Neural progenitor cell (in vitro differentiated cells): ENCODE measurements around the gene HSPA12A. TPM values are rescaled to one million over a fixed set of nuclear protein-coding genes. Genes with fewer than 3 reads are reported as not detected.

ENCODE experiments used
- DNase-seq: peaks from one replicate; pipeline ENCODE4 v3.0.0-alpha.2; 2016; ENCODE audit warnings: low spot score
- H2AFZ ChIP-seq: fragments of 200-600 bp; sonication (generic); replicated peaks from 2 replicates; pipeline ENCODE4 v1.6.1; 2016; ENCODE audit warnings: antibody characterized with exemption
- H3F3A ChIP-seq: fragments of 200-600 bp; sonication (generic); 2 replicates; pipeline ENCODE4 v1.6.1; 2016; ENCODE audit warnings: antibody characterized with exemption, low read depth
- H3K27ac ChIP-seq: fragments of 200-600 bp; sonication (generic); 2 replicates; pipeline ENCODE4 v1.5.1; 2016; ENCODE audit warnings: mild to moderate bottlenecking
- H3K27me3 ChIP-seq: fragments of 200-600 bp; sonication (generic); 2 replicates; pipeline ENCODE4 v1.6.1; 2016; ENCODE audit warnings: mild to moderate bottlenecking, moderate library complexity
- H3K36me3 ChIP-seq: fragments of 200-600 bp; sonication (generic); 2 replicates; pipeline ENCODE4 v1.5.1; 2016
- H3K4me1 ChIP-seq: fragments of 200-600 bp; sonication (generic); 2 replicates; pipeline ENCODE4 v1.6.1; 2016; ENCODE audit warnings: mixed run types
- H3K4me2 ChIP-seq: fragments of 200-600 bp; sonication (generic); 2 replicates; pipeline ENCODE4 v1.6.1; 2016
- H3K4me3 ChIP-seq: fragments of 200-600 bp; sonication (generic); 2 replicates; pipeline ENCODE4 v1.5.1; 2016
- H3K79me2 ChIP-seq: fragments of 200-600 bp; sonication (generic); 2 replicates; pipeline ENCODE4 v1.6.1; 2016; ENCODE audit warnings: low read depth
- H3K9ac ChIP-seq: fragments of 200-600 bp; sonication (generic); 2 replicates; pipeline ENCODE4 v1.6.1; 2016
- H3K9me3 ChIP-seq: fragments of 200-600 bp; sonication (generic); 2 replicates; pipeline ENCODE4 v1.5.1; 2016; ENCODE audit warnings: low read depth
- H4K20me1 ChIP-seq: fragments of 200-600 bp; sonication (generic); 2 replicates; pipeline ENCODE4 v1.6.1; 2016; ENCODE audit warnings: low read depth
- H3K27ac Mint-ChIP-seq: 3 replicates; pipeline ENCODE4 v1.8.0; 2021; ENCODE audit warnings: mixed read lengths
- H3K27me3 Mint-ChIP-seq: 2 replicates; pipeline ENCODE4 v1.8.0; 2022; ENCODE audit warnings: low read depth, mild to moderate bottlenecking, inconsistent platforms, moderate library complexity, mixed read lengths; ENCODE audit not compliant: insufficient read depth
- H3K36me3 Mint-ChIP-seq: 3 replicates; pipeline ENCODE4 v1.8.0; 2021; ENCODE audit warnings: mixed read lengths
- H3K4me1 Mint-ChIP-seq: 3 replicates; pipeline ENCODE4 v1.8.0; 2021; ENCODE audit warnings: mixed read lengths
- H3K4me3 Mint-ChIP-seq: 3 replicates; pipeline ENCODE4 v1.8.0; 2021; ENCODE audit warnings: mild to moderate bottlenecking, moderate library complexity, mixed read lengths
- H3K9me3 Mint-ChIP-seq: 3 replicates; pipeline ENCODE4 v1.8.0; 2020; ENCODE audit warnings: mixed read lengths
- EZH2 ChIP-seq: fragments of 200-600 bp; sonication (generic); IDR thresholded peaks from 2 replicates; pipeline ENCODE4 v1.6.1; 2017; ENCODE audit warnings: antibody characterized with exemption, mild to moderate bottlenecking, moderate library complexity
- EZH2phosphoT487 ChIP-seq: fragments of 200-600 bp; sonication (generic); IDR thresholded peaks from 2 replicates; pipeline ENCODE4 v1.6.1; 2017; ENCODE audit warnings: antibody characterized with exemption
- total RNA-seq: library from RNA; depleted of rRNA; stranded (reverse); fragments of >200 nt; gene quantifications from 2 replicates; pipeline ENCODE4 v1.2.3, GENCODE V29; 2015; ENCODE audit warnings: low replicate concordance
- TF ChIP-seq, protein P1 (sequence below): fragments of 200-600 bp; sonication (generic); IDR thresholded peaks from 2 replicates; pipeline ENCODE4 v1.5.1; 2017; ENCODE audit warnings: antibody characterized with exemption, mild to moderate bottlenecking

Gene HSPA12A
- total RNA-seq, 1 donor from 2014 or later: 5.6 TPM

DNA sequence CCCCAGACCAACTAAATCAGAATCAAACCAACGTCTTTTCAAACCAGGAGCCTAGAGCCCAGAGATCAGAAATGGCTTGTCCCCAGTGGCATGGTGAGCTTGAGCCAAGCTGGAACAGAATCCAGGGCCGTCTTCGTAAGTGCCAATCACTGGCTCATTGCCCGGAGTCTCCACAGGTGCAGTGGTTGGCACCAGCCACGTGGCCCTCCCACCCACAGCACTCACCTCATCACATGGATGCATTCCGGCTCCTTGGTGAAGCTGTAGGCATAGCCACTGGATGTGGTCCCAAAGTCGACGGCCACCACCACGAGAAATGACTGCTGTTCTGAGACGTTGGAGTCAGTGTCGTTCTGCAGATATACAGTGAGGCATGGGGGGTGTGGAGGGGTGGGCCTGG, 37.4 kb downstream of the HSPA12A start:
- H3K27ac ChIP-seq: no peak overlapping the region
- peaks cover 6% of the 10 kb centered on the region for H3K27me3 Mint-ChIP-seq
- no peaks in the 10 kb centered on the region for H3K27me3 ChIP-seq
- peaks cover under 1% of the 10 kb centered on the region for H3F3A ChIP-seq
- H4K20me1 ChIP-seq: no peaks in the 10 kb centered on the region
- H3K9me3 ChIP-seq: no peaks in the 10 kb centered on the region
- no peak for DNase-seq
- H3K4me1 Mint-ChIP-seq: peaks cover 18% of the 10 kb centered on the region
- H3K36me3 Mint-ChIP-seq: no peaks in the 10 kb centered on the region
- H3K9me3 Mint-ChIP-seq: no peaks in the 10 kb centered on the region
- H3K4me3 ChIP-seq: no peak overlapping the region
- no peak for TF ChIP-seq EZH2phosphoT487
- TF ChIP-seq EZH2: no peak
- TF ChIP-seq, protein P1, sequence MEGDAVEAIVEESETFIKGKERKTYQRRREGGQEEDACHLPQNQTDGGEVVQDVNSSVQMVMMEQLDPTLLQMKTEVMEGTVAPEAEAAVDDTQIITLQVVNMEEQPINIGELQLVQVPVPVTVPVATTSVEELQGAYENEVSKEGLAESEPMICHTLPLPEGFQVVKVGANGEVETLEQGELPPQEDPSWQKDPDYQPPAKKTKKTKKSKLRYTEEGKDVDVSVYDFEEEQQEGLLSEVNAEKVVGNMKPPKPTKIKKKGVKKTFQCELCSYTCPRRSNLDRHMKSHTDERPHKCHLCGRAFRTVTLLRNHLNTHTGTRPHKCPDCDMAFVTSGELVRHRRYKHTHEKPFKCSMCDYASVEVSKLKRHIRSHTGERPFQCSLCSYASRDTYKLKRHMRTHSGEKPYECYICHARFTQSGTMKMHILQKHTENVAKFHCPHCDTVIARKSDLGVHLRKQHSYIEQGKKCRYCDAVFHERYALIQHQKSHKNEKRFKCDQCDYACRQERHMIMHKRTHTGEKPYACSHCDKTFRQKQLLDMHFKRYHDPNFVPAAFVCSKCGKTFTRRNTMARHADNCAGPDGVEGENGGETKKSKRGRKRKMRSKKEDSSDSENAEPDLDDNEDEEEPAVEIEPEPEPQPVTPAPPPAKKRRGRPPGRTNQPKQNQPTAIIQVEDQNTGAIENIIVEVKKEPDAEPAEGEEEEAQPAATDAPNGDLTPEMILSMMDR: no peak
- no peak overlapping the region for H3K4me3 Mint-ChIP-seq
- H3K9ac ChIP-seq: no peak overlapping the region
- no peak overlapping the region for H3K27ac Mint-ChIP-seq
- no peak overlapping the region for H3K4me2 ChIP-seq
- no peak overlapping the region for H2AFZ ChIP-seq
- no peaks in the 10 kb centered on the region for H3K36me3 ChIP-seq
- no peaks in the 10 kb centered on the region for H3K79me2 ChIP-seq
- H3K4me1 ChIP-seq: peaks cover 16% of the 10 kb centered on the region

DNA sequence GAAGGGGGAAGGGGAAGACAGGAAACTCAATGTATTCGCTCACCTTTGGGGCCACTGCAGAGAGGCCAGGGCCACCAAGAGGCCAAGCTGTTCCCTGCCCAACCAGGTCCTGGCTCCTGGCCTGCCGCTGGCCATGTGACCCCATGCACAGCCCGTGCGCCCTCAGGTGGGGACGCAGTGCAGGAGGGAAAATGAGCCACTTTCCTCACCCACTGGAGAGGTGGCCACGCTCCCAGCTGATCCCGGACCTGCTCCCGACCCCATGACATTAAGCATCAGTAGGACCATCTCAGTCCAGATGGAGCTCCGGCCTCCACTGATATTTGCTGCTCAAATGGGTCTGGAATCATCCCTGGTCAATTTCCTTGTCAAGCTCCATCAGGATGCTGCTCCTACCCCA, 40.2 kb downstream of the HSPA12A start:
- peaks cover 23% of the 10 kb centered on the region for H3K4me1 Mint-ChIP-seq
- Histone ChIP-seq H3K4me1 (peaks cover 24% of the 10 kb centered on the region), H3K79me2 (no peaks in the 10 kb centered on the region), H3K9ac (no peak overlapping the region), H3K36me3 (no peaks in the 10 kb centered on the region), H3K27ac (no peak overlapping the region), H3K9me3 (no peaks in the 10 kb centered on the region), H3K4me3 (no peak overlapping the region), H3F3A (peaks cover 4% of the 10 kb centered on the region), H2AFZ (no peak overlapping the region), H4K20me1 (no peaks in the 10 kb centered on the region), H3K27me3 (peaks cover 2% of the 10 kb centered on the region), H3K4me2 (no peak overlapping the region)
- H3K36me3 Mint-ChIP-seq: no peaks in the 10 kb centered on the region
- DNase-seq: no peak
- no peak overlapping the region for H3K27ac Mint-ChIP-seq
- TF ChIP-seq EZH2: no peak
- TF ChIP-seq, protein P1: no peak
- no peak for TF ChIP-seq EZH2phosphoT487
- peaks cover 4% of the 10 kb centered on the region for H3K27me3 Mint-ChIP-seq
- H3K4me3 Mint-ChIP-seq: no peak overlapping the region
- no peaks in the 10 kb centered on the region for H3K9me3 Mint-ChIP-seq

DNA sequence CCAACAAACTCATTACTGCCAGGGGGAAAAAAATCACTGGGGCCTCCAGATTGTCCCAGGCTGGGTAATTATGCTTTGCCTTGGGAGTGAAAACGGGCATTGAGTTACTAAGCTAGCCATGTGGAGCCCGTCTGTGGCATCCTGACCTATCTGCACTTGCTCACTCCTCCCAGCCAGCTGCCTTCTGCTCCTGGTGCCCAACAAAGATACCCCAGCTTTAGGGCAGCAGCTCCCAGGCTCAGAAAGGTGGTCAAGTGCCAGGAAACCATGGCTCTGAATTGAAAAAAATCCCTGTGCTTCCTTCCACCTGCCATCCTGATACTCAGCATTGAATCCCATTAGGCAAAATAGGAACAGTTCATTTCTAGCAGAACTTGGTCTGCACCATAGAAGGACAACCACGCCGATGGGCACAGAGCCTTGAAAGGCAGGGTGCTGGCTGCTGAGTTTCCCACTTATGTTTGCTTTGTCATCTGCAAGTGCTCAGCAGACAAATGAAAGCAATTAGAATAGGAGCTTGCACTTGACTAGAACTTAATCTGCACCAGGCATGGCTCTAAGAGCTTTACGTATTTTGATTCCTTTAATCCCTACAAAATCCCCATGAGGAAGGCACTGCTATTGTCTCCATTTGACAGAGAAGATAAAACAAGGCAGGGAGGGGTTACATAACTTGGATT, 42.8 kb downstream of the HSPA12A start:
- H3K9me3 ChIP-seq: no peaks in the 10 kb centered on the region
- peaks cover 2% of the 10 kb centered on the region for H3K27me3 ChIP-seq
- DNase-seq: peak; percentile 39
- H3F3A ChIP-seq: peaks cover 4% of the 10 kb centered on the region
- no peaks in the 10 kb centered on the region for H4K20me1 ChIP-seq
- H3K27me3 Mint-ChIP-seq: peaks cover under 1% of the 10 kb centered on the region
- no peak overlapping the region for H3K4me3 Mint-ChIP-seq
- TF ChIP-seq EZH2 (no peak), EZH2phosphoT487 (no peak)
- TF ChIP-seq, protein P1: no peak
- H3K79me2 ChIP-seq: no peaks in the 10 kb centered on the region
- H3K4me1 Mint-ChIP-seq: peaks cover 20% of the 10 kb centered on the region
- H3K4me2 ChIP-seq: peak overlapping the region; percentile 33
- H3K27ac Mint-ChIP-seq: peak overlapping the region; percentile 18
- H3K9ac ChIP-seq: no peak overlapping the region
- no peak overlapping the region for H2AFZ ChIP-seq
- H3K4me1 ChIP-seq: peaks cover 17% of the 10 kb centered on the region
- no peak overlapping the region for H3K4me3 ChIP-seq
- peaks cover 2% of the 10 kb centered on the region for H3K9me3 Mint-ChIP-seq
- H3K36me3 ChIP-seq: no peaks in the 10 kb centered on the region
- H3K36me3 Mint-ChIP-seq: no peaks in the 10 kb centered on the region
- no peak overlapping the region for H3K27ac ChIP-seq
